C4-2B (cell line): Measurements from ENCODE around the gene TMEM88.

Source experiments
- ZFX ChIP-seq: fragments of 450-650 bp; IDR thresholded peaks from 2 replicates; pipeline ENCODE4 v1.6.1; 2017
- TF ChIP-seq, protein P1 (sequence below): fragments of 450-650 bp; conservative IDR thresholded peaks from 2 replicates; pipeline ENCODE4 v1.5.1; 2017; ENCODE audit warnings: mild to moderate bottlenecking

DNA sequence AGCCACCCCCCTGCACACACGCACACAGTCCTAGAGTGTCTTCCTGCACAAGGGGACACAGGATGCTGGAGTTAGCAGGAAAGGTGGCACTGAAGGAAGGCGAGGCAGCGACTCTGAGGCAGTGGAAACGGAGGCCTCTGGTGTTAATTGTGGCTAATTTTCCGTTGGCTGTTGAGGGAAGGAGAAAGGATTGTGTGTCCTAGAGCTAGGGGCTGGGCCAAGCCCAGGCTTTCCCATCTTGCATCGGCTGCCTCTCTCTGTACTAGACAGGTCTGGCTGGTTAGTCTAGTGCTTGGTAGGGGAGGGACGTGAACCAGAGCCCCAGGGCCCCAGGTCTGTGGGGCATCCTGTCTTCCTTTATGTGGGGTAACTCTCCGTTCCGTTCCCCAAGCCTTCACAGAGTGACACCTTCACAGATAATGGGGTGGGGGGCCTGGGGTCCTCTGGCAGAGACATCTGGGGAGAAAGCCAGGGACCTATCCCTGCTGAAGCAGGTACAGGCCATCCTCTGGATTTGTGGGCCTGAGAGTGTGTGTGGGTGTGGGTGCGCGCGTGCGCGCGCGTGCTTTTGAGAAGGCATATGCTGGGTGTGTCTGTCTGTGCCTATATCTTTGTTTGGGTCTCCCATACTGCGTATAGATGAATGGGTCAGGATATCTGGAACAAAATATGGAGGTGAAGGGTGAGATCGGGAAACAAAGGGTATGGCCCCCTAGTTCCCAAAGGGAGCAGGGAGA lies 33.5 kb downstream of the TMEM88 start, which contains the start of gene CHD3:
- TF ChIP-seq, protein P1, sequence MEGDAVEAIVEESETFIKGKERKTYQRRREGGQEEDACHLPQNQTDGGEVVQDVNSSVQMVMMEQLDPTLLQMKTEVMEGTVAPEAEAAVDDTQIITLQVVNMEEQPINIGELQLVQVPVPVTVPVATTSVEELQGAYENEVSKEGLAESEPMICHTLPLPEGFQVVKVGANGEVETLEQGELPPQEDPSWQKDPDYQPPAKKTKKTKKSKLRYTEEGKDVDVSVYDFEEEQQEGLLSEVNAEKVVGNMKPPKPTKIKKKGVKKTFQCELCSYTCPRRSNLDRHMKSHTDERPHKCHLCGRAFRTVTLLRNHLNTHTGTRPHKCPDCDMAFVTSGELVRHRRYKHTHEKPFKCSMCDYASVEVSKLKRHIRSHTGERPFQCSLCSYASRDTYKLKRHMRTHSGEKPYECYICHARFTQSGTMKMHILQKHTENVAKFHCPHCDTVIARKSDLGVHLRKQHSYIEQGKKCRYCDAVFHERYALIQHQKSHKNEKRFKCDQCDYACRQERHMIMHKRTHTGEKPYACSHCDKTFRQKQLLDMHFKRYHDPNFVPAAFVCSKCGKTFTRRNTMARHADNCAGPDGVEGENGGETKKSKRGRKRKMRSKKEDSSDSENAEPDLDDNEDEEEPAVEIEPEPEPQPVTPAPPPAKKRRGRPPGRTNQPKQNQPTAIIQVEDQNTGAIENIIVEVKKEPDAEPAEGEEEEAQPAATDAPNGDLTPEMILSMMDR, result no peak
- peak; percentile 31; the same call in 1 of the 2 replicates for TF ChIP-seq ZFX
